GM23338 (cell line): ENCODE measurements around the gene WFS1.

Experiments used
- EZH2 ChIP-seq: fragments of 200-600 bp; sonication (generic); IDR thresholded peaks from one replicate; pipeline ENCODE4 v1.8.0; 2017; ENCODE audit warnings: antibody characterized with exemption, mild to moderate bottlenecking, low read depth; ENCODE audit not compliant: unreplicated experiment
- TF ChIP-seq, protein P1 (sequence below): IDR thresholded peaks from one replicate; pipeline ENCODE4 v1.6.1; 2018; ENCODE audit warnings: antibody characterized with exemption; ENCODE audit not compliant: unreplicated experiment

DNA sequence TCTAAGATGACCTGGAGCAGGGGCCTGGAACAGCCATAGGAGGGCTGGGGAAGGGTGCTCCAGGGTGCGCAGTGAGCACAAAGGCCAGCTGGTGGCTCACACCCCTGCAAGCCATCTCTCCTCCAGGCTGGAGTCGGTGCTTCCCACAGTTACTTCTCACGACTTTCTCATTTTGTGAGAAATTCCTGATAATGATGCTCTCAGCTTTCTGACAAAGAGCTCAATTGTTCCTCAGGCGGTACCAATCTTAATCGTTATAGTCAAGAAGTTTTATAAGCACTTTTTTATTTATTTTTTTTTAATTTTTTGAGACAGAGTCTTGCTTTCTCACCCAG lies 11.7 kb upstream of the WFS1 start:
- no peak for TF ChIP-seq EZH2
- TF ChIP-seq, protein P1, sequence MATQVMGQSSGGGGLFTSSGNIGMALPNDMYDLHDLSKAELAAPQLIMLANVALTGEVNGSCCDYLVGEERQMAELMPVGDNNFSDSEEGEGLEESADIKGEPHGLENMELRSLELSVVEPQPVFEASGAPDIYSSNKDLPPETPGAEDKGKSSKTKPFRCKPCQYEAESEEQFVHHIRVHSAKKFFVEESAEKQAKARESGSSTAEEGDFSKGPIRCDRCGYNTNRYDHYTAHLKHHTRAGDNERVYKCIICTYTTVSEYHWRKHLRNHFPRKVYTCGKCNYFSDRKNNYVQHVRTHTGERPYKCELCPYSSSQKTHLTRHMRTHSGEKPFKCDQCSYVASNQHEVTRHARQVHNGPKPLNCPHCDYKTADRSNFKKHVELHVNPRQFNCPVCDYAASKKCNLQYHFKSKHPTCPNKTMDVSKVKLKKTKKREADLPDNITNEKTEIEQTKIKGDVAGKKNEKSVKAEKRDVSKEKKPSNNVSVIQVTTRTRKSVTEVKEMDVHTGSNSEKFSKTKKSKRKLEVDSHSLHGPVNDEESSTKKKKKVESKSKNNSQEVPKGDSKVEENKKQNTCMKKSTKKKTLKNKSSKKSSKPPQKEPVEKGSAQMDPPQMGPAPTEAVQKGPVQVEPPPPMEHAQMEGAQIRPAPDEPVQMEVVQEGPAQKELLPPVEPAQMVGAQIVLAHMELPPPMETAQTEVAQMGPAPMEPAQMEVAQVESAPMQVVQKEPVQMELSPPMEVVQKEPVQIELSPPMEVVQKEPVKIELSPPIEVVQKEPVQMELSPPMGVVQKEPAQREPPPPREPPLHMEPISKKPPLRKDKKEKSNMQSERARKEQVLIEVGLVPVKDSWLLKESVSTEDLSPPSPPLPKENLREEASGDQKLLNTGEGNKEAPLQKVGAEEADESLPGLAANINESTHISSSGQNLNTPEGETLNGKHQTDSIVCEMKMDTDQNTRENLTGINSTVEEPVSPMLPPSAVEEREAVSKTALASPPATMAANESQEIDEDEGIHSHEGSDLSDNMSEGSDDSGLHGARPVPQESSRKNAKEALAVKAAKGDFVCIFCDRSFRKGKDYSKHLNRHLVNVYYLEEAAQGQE: no peak
